ENCODE results near the gene FAF2.
"Not testable (repeated sequence)": the region's sequence is repeated elsewhere in the genome, so short reads cannot be mapped to it uniquely, and the experiment has no call there.

FAF2 gene

GRCh38 chr5:176441921-176442323, 6.3 kb upstream of the FAF2 start:
- TF ChIP-seq POLR2AphosphoS5 (IDR thresholded peaks at IDR 0.05; ENCODE audit: low read depth, low read length) (no peak), POLR2A (IDR thresholded peaks at IDR 0.05; ENCODE audit: low read depth, low read length) (no peak), TAF1 (IDR thresholded peaks at IDR 0.05; ENCODE audit: borderline replicate concordance, low read depth, low read length) (no peak)
- no peak for FAIRE-seq
- no peak for DNase-seq (ENCODE audit: insufficient read length)

DNA sequence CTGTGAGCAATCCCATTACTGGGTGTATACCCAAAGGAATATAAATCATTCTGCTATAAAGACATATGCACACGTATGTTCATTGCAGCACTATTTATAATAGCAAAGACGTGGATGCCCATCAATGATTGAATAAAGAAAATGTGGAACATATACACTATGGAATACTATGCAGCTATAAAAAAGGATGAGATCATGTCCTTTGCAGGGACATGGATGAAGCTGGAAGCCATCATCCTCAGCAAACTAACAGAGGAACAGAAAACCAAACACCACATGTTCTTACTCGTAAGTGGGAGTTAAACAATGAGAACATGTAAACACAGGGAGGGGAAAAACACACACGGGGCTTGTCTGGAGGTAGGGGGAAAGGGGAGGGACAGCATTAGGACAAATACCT, 5.3 kb upstream of the FAF2 start:
- DNase-seq (ENCODE audit: insufficient read length); FAIRE-seq: not testable (repeated sequence)

- DNase-seq (ENCODE audit: insufficient read length) (no peak), FAIRE-seq (no peak)
- TF ChIP-seq POLR2AphosphoS5 (IDR thresholded peaks at IDR 0.05; ENCODE audit: low read depth, low read length) = no peak
- no peak for TF ChIP-seq TAF1 (IDR thresholded peaks at IDR 0.05; ENCODE audit: borderline replicate concordance, low read depth, low read length)
- TF ChIP-seq POLR2A (IDR thresholded peaks at IDR 0.05; ENCODE audit: low read depth, low read length) = no peak
Measured at GRCh38 chr5:176444742-176445141, 3.4 kb upstream of the FAF2 start.

DNA sequence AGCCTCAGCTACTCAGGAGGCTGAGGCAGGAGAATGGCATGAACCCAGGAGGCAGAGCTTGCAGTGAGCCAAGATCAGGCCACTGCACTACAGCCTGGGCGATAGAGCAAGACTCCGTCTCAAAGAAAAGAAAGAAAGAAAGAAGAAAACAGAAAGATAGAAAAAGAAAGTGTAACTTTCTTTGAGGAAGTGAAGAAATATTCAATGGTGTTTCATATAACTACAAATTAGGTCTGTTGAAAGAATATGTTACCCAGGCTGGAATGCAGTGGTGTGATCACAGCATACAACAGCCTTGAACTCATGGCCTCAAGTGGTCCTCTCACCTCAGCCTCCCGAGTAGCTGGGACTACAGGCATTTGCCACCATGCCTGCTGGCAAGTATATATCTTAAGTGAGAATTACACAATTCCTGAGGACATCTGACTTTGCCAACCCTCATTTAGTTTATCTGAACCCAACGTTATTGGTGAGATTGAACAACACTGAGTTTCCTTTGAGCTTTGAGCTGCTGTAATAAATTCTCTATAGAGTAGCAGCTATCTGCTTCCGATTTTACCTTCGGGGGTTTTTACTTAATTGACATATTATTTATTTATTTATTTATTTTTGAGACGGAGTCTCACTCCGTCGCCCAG, 2.0 kb upstream of the FAF2 start:
- TF ChIP-seq POLR2A (IDR thresholded peaks at IDR 0.05; ENCODE audit: low read depth, low read length) (no peak), TAF1 (IDR thresholded peaks at IDR 0.05; ENCODE audit: borderline replicate concordance, low read depth, low read length) (no peak), POLR2AphosphoS5 (IDR thresholded peaks at IDR 0.05; ENCODE audit: low read depth, low read length) (no peak)
- DNase-seq (ENCODE audit: insufficient read length) (no peak), FAIRE-seq (no peak)

DNA sequence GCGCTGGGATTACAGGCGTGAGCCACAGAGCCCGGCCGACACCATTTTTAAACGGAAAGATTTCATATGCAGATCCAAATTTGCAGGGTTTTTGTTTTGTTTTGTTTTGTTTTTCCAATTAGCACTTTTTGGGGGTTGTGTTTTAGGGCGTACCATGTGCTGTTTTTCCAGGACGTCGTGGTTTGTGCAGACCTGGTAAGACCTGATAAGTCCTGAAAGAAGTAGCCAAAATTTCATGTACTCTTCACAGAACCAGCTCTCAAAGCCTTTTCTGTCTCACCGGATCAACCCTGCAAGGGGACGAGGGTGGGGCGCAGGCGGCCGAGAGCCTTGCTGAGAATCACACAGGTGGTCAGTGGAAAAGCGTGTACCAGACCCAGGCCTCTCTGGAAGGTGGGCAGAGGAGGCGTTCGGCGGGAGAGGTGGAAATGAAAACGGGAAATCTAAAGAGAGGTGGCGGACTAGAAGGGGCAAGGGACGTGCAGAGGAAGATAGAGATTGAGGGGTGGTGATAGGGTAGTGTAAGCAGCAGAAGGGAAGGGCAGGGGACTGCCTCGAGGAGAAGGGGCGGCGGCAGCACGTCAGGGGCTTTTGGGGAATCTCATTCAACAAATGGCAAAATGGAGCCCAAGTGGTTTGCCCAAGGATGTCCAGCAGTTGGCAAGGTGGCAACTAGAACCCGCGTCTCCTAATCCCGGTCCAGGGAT, 1.1 kb upstream of the FAF2 start:
- DNase-seq (ENCODE audit: insufficient read length) (peak; percentile 8), FAIRE-seq (no peak)
- TF ChIP-seq POLR2A (IDR thresholded peaks at IDR 0.05; ENCODE audit: low read depth, low read length) (no peak), TAF1 (IDR thresholded peaks at IDR 0.05; ENCODE audit: borderline replicate concordance, low read depth, low read length) (no peak), POLR2AphosphoS5 (IDR thresholded peaks at IDR 0.05; ENCODE audit: low read depth, low read length) (no peak)

- TF ChIP-seq POLR2AphosphoS5 (IDR thresholded peaks at IDR 0.05; ENCODE audit: low read depth, low read length) (no peak), TAF1 (IDR thresholded peaks at IDR 0.05; ENCODE audit: borderline replicate concordance, low read depth, low read length) (no peak), POLR2A (IDR thresholded peaks at IDR 0.05; ENCODE audit: low read depth, low read length) (no peak)
- FAIRE-seq (no peak), DNase-seq (ENCODE audit: insufficient read length) (no peak)
Measured at GRCh38 chr5:176447591-176447977, 601 bp upstream of the FAF2 start.

- FAIRE-seq (no peak), DNase-seq (ENCODE audit: insufficient read length) (no peak)
- no peak for TF ChIP-seq POLR2AphosphoS5 (IDR thresholded peaks at IDR 0.05; ENCODE audit: low read depth, low read length)
- no peak for TF ChIP-seq POLR2A (IDR thresholded peaks at IDR 0.05; ENCODE audit: low read depth, low read length)
- TF ChIP-seq TAF1 (IDR thresholded peaks at IDR 0.05; ENCODE audit: borderline replicate concordance, low read depth, low read length) = no peak
Measured at GRCh38 chr5:176450077-176450476, 1.9 kb downstream of the FAF2 start.

DNA sequence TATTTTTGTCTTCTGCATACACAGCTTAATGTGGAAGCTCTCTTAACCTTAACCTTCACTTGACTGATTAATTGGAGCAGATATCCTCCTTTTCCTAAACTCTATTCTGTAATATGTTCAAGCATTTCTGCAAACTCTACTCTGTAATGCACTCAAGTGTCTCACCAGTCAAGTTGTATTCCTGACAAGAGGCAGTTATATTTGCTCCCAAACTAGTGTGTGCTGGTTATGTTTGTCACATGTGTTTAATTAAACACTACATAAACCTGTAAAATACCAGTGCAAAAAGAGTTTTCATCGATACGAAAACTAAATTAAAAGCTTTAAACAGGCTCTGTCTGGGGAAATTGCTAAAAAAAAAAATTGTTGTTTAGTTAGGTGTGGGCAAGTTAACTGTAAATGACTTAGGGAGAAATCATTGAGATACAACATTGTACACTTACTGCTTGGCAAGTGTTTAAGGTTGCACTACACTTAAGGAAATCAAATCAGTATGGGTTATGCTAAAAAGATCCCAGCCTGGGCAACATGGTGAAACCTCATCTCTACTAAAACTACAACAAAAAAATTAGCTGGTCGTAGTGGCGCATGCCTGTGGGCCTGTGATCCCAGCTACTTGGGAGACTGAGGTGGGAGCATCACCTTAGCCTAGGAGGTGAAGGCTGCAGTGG, 6.7 kb downstream of the FAF2 start:
- FAIRE-seq (no peak), DNase-seq (ENCODE audit: insufficient read length) (no peak)
- no peak for TF ChIP-seq POLR2AphosphoS5 (IDR thresholded peaks at IDR 0.05; ENCODE audit: low read depth, low read length)
- no peak for TF ChIP-seq POLR2A (IDR thresholded peaks at IDR 0.05; ENCODE audit: low read depth, low read length)
- TF ChIP-seq TAF1 (IDR thresholded peaks at IDR 0.05; ENCODE audit: borderline replicate concordance, low read depth, low read length) = no peak

DNA sequence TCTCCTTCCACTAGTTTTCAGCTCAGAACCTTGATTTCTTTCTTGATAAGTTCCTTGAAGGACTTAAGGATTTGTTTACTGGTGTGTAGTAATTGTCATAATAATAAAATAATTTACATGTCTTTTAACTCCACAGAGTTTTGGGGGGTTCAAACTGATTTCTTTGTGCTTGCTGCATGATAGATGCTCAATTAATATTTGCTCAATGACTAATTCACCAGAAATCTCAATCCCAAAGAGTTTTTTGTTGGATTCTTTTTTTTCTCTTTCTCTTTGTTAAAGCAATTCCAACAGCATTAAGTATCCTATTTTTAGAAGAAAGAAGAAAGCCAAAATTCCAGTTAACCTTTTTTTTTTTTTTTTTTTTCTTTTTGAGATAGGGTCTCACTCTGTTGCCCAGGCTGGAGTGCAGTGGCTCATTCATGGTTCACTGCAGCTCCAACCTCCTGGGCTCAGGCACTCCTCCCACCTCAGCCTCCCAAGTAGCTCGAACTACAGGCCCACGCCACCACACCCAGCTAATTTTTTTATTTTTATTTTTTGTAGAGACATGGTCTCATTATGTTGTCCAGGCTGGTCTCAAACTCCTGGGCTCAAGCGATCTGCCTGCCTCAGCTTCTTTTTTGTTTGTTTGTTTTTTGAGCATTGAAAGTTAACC, 10.8 kb downstream of the FAF2 start:
- no peak for TF ChIP-seq POLR2A (IDR thresholded peaks at IDR 0.05; ENCODE audit: low read depth, low read length)
- TF ChIP-seq TAF1 (IDR thresholded peaks at IDR 0.05; ENCODE audit: borderline replicate concordance, low read depth, low read length) = no peak
- no peak for TF ChIP-seq POLR2AphosphoS5 (IDR thresholded peaks at IDR 0.05; ENCODE audit: low read depth, low read length)
- no peak for FAIRE-seq
- DNase-seq (ENCODE audit: insufficient read length) = no peak

DNA sequence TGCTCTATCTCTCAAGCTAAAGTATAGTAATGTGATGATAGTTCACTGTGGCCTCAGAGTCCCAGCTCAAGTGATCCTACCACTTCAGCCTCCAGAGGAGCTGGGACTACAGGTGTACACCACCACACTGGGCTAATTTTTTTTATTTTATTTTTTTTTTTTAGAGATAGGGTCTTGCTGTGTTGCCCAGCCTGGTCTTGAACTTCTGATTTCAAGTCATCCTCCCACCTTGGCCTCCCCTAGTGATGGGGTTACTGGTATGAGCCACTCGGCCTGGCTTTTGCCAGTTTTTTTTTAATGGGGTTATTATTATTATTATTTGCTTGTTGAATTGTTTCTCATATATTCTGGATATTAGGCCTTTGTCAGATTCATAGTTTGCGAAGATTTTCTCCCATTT, 13.2 kb downstream of the FAF2 start:
- FAIRE-seq (no peak), DNase-seq (ENCODE audit: insufficient read length) (no peak)
- TF ChIP-seq TAF1 (IDR thresholded peaks at IDR 0.05; ENCODE audit: borderline replicate concordance, low read depth, low read length) (no peak), POLR2AphosphoS5 (IDR thresholded peaks at IDR 0.05; ENCODE audit: low read depth, low read length) (no peak), POLR2A (IDR thresholded peaks at IDR 0.05; ENCODE audit: low read depth, low read length) (no peak)

DNA sequence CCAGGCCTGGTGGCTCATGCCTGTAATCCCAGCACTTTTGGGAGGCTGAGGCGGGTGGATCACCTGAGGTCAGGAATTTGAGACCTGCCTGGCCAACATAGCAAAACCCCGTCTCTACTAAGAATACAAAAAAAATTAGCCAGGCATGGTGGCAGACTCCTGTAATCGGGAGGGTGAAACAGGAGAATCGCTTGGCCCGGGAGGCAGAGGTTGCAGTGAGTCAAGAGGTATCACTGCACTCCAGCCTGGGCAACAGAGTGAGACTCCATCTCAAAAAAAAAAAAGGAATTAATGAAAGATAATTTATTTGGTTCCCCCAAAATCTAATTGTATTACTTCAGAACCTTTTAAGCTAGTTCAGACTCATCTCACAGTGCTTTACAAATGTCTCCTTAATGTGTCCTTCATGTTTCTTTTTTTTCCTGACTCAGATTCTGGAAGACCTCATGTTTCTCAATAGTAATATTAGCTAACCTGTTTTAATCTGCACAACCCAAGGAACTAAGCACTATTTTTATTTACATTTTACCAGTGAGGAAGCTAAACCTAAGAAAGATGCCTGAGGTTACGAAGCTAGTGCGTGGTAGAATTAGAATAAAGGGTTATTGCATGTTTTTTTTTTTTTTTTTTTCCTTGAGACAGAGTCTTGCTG, 15.1 kb downstream of the FAF2 start:
- no peak for FAIRE-seq
- no peak for DNase-seq (ENCODE audit: insufficient read length)
- TF ChIP-seq POLR2A (IDR thresholded peaks at IDR 0.05; ENCODE audit: low read depth, low read length) (no peak), POLR2AphosphoS5 (IDR thresholded peaks at IDR 0.05; ENCODE audit: low read depth, low read length) (no peak)
